Omental fat pad (tissue), 4 donors: ENCODE data around the gene OTX2. TPM values are rescaled to one million over a fixed set of nuclear protein-coding genes. Genes with fewer than 3 reads are reported as not detected.

Experiments
- ATAC-seq: fragments of 150-250 bp; one replicate; pipeline ENCODE4 v1.9.1; 2016; ENCODE audit warnings: mild to moderate bottlenecking, moderate library complexity; ENCODE audit not compliant: low FRiP score
- DNase-seq: peaks from one replicate; pipeline ENCODE4 v3.0.0-alpha.2; 2019; ENCODE audit warnings: low spot score
- CTCF ChIP-seq, 3 donors: fragments of 450-650 bp; IDR thresholded peaks; one replicate each; pipeline ENCODE4 v1.5.1; 2016 to 2017; ENCODE audit warnings: antibody characterized with exemption in 3 of 3, mild to moderate bottlenecking in 3 of 3, moderate library complexity in 2 of 3
- total RNA-seq, 4 donors: library from RNA; depleted of rRNA; stranded (reverse); fragments of >200 nt; gene quantifications; one replicate each; pipeline ENCODE4 v1.1.0, GENCODE V29; 2016

Gene OTX2
- total RNA-seq, 4 donors from 2014 or later: not detected

- DNase-seq (no peak), ATAC-seq (no peak)
- no peak for TF ChIP-seq CTCF (IDR thresholded peaks at IDR 0.05)
These were observed 49.9 kb downstream of the OTX2 start for GRCh38 chr14:56760164-56760914.

DNA sequence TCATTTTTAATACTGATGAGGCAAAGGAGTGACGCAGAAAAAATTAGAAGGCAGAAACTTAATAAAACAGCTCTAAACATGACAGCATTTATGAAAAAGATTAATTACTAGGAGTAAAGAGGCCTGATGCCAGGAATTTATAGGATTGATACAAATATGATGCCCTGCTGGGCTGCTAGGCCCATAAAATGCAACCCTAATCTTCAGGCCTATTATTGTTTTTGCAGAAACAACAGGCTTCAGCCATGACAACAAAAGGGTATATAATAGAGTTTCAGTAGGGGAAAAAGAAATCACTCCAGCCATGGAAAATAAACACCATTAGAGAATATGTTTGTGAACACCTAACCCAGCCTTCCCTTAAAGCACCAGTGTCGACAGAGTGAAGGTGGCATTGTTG, 50.6 kb downstream of the OTX2 start:
- no peak for TF ChIP-seq CTCF (IDR thresholded peaks at IDR 0.05)
- ATAC-seq (no peak), DNase-seq (no peak)

DNA sequence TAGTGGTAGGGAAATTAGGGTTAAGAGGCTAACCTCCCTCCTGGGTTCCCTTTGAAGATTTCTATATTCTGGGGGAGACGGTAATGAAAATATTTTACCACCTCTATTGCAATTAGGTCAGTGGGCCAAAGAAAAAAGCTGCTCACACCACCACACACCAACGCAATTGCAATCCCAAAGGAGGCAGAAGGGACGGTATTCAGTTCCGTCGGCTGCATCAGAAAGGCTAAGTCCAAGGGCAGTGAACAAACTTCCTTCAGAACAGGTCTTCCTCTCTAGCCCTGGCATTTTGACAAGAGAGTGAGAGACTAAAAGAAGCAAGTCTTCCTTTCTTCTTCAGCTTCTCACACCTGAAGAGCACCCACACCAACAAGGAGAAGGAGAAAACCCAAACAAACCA, 51.2 kb downstream of the OTX2 start:
- DNase-seq: no peak
- ATAC-seq: no peak
- no peak for TF ChIP-seq CTCF (IDR thresholded peaks at IDR 0.05)

GRCh38 chr14:56754921-56755320, 55.4 kb downstream of the OTX2 start:
- TF ChIP-seq CTCF (IDR thresholded peaks at IDR 0.05): no peak
- DNase-seq (no peak), ATAC-seq (no peak)

GRCh38 chr14:56753396-56753795, 56.9 kb downstream of the OTX2 start:
- no peak for DNase-seq
- TF ChIP-seq CTCF (IDR thresholded peaks at IDR 0.05): no peak

GRCh38 chr14:56752428-56752827, 57.9 kb downstream of the OTX2 start:
- ATAC-seq: no peak
- TF ChIP-seq CTCF (IDR thresholded peaks at IDR 0.05): no peak

More at GRCh38 chr14:56753396-56753795, 56.9 kb downstream of the OTX2 start:
- no peak for ATAC-seq

DNA sequence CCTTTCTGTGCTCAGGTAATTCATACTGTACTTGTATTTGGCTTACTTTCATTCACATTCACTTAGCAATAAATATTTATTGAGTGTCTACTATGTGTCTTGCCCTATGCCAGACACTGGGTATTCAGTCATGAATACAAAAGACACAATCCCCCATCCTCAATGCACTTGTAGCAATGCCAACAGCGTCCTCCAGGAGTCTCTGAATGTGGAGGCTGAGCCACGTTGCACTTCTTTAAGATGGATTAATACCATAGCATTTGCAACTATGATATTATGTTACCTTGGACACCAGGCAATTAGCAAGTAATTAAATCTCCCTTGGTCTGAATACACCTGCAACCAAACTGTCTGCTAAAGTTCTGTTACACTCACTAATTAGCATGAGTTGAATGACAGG, 58.8 kb downstream of the OTX2 start:
- ATAC-seq (no peak), DNase-seq (no peak)
- TF ChIP-seq CTCF (IDR thresholded peaks at IDR 0.05): no peak

More at GRCh38 chr14:56752428-56752827, 57.9 kb downstream of the OTX2 start:
- DNase-seq: no peak
